ENCODE data around the gene GLP1R. TPM values are rescaled to one million over a fixed set of nuclear protein-coding genes. Genes with fewer than 3 reads are reported as not detected.

Gene GLP1R
- total and polyA plus RNA-seq, 8 donors = 0.05 to 9.0 (median 1.9) TPM; not detected in 4

DNA sequence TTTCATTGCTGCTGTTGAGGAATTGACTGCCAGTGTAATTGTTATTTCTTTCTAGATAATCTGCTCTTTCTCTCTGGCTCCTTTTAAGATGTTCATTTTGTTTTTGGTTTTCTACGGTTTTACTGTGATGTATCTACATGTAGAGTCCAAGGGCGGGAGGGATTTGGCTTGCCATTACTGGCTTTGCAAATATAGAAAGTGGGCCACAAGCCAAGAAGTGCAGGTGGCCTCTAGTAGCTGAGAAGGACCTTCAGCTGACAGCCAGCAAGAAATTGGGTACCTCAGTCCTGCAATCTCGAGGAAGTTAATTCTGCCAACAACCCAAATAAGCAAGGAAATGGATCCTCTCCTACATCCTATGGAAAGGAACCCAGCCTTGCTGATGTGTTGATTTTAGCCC is 42.8 kb upstream of the GLP1R start:
- Histone ChIP-seq H3K27me3 (peaks cover 0 to 23% (median 0%) of the 10 kb centered on the region in 3 donors), H3K27ac (no peak overlapping the region), H3K36me3 (no peaks in the 10 kb centered on the region), H3K9me3 (no peaks in the 10 kb centered on the region), H3K4me1 (no peaks in the 10 kb centered on the region), H3K4me3 (no peak overlapping the region)
- WGBS, 5 donors = 19 to 43% (median 33%) methylated on average over 3 of the region's 3 CpGs
- TF ChIP-seq POLR2AphosphoS5 (IDR thresholded peaks at IDR 0.05) = no peak
- TF ChIP-seq POLR2A (IDR thresholded peaks at IDR 0.05) = no peak
- TF ChIP-seq EP300 (IDR thresholded peaks at IDR 0.05) = no peak
- TF ChIP-seq, protein P1, sequence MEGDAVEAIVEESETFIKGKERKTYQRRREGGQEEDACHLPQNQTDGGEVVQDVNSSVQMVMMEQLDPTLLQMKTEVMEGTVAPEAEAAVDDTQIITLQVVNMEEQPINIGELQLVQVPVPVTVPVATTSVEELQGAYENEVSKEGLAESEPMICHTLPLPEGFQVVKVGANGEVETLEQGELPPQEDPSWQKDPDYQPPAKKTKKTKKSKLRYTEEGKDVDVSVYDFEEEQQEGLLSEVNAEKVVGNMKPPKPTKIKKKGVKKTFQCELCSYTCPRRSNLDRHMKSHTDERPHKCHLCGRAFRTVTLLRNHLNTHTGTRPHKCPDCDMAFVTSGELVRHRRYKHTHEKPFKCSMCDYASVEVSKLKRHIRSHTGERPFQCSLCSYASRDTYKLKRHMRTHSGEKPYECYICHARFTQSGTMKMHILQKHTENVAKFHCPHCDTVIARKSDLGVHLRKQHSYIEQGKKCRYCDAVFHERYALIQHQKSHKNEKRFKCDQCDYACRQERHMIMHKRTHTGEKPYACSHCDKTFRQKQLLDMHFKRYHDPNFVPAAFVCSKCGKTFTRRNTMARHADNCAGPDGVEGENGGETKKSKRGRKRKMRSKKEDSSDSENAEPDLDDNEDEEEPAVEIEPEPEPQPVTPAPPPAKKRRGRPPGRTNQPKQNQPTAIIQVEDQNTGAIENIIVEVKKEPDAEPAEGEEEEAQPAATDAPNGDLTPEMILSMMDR (IDR thresholded peaks at IDR 0.05) = no peak
- DNase-seq = peak in 1 of 2 donors; percentile 68
- intact Hi-C loops (cut with DNase I; ENCODE audit: low total_unique reads) = no loop called here

DNA sequence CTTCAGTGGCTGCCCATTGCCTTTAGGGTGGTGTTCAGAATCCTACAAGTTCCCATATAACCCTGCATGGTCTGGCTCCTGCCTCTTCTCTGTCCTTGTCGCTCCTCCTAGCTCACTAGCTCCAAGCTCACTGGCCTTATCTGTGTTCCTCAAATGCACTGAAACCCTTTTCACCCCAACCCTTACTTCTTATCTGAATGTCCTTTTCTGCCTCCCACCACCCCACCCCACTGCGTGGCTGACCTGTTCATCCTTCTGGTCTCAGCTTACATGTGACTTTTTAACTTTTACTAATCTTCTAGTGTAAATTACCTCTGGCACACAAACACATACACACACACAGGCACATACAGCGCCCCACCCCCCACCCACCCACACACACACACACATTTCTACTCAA is 41.0 kb upstream of the GLP1R start:
- WGBS, 5 donors = 25 to 47% (median 42%) methylated on average over 3 of the region's 3 CpGs
- intact Hi-C loops (cut with DNase I; ENCODE audit: low total_unique reads) = no loop called here
- TF ChIP-seq, protein P1 (IDR thresholded peaks at IDR 0.05) = no peak
- TF ChIP-seq POLR2AphosphoS5 (IDR thresholded peaks at IDR 0.05) (no peak), EP300 (IDR thresholded peaks at IDR 0.05) (no peak), POLR2A (IDR thresholded peaks at IDR 0.05) (no peak)
- H3K36me3 ChIP-seq = no peaks in the 10 kb centered on the region
- H3K4me1 ChIP-seq = no peaks in the 10 kb centered on the region
- no peak for DNase-seq
- H3K27me3 ChIP-seq = peaks cover 0 to 12% (median 0%) of the 10 kb centered on the region in 3 donors
- no peak overlapping the region for H3K4me3 ChIP-seq
- no peaks in the 10 kb centered on the region for H3K9me3 ChIP-seq
- no peak overlapping the region for H3K27ac ChIP-seq

DNA sequence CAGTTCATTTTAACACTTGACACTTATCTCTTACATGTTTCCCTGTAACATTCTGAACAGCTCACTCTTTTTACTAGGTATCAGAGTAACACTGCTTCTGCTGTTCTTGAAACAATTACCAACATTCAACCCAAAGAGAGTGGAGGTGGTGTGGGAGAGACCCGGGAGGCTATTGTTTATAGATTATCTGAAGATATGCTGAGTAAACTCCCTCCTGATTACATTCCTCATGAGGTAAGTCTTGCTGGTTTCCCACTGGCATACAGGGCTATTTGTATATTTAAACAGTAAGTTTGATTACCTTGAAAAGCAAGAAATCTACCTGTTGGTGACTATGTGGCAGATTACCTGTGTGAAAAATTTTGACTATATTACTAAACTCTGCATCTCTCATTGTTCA is 39.8 kb upstream of the GLP1R start:
- Histone ChIP-seq H3K36me3 (no peaks in the 10 kb centered on the region), H3K4me1 (no peaks in the 10 kb centered on the region), H3K27me3 (peaks cover 0 to 7% (median 0%) of the 10 kb centered on the region in 3 donors), H3K27ac (no peak overlapping the region), H3K4me3 (no peak overlapping the region), H3K9me3 (no peaks in the 10 kb centered on the region)
- 0 to 24% (median 10%) methylated on average over 1 of the region's 1 CpG for WGBS, 5 donors
- DNase-seq = no peak
- intact Hi-C loops (cut with DNase I; ENCODE audit: low total_unique reads) = no loop called here
- TF ChIP-seq POLR2A (IDR thresholded peaks at IDR 0.05) (no peak), POLR2AphosphoS5 (IDR thresholded peaks at IDR 0.05) (no peak), EP300 (IDR thresholded peaks at IDR 0.05) (no peak)
- TF ChIP-seq, protein P1 (IDR thresholded peaks at IDR 0.05) = no peak

DNA sequence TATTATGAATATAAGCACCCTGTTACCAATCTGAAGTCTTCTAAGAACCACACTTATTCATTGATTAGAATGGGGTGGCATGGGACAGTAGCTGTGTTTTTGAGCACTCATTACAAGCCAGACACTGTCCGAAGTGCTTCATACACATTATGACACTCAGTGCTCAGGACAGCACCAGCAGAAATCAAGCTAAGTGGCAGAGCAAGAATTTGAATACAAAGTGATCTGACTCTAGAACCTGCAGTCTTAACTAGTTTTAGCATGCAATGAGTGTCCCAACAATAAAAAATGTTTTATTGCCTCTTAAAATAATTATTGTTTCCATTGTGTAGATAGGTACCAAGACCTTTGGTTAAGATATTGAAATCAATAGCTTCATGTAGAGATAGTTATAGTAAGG is 39.1 kb upstream of the GLP1R start:
- Histone ChIP-seq H3K9me3 (no peaks in the 10 kb centered on the region), H3K36me3 (no peaks in the 10 kb centered on the region), H3K4me1 (no peaks in the 10 kb centered on the region), H3K27ac (no peak overlapping the region), H3K4me3 (no peak overlapping the region), H3K27me3 (peaks cover 0 to 7% (median 0%) of the 10 kb centered on the region in 3 donors)
- WGBS, 5 donors = 0 to 87% (median 0%) methylated on average over 1 of the region's 1 CpG
- intact Hi-C loops (cut with DNase I; ENCODE audit: low total_unique reads) = no loop called here
- TF ChIP-seq POLR2AphosphoS5 (IDR thresholded peaks at IDR 0.05) = no peak
- TF ChIP-seq, protein P1 (IDR thresholded peaks at IDR 0.05) = no peak
- no peak for TF ChIP-seq EP300 (IDR thresholded peaks at IDR 0.05)
- TF ChIP-seq POLR2A (IDR thresholded peaks at IDR 0.05) = no peak
- no peak for DNase-seq

Data from stomach (tissue), 9 donors.